Loucy (cell line): Measurements from ENCODE around the gene SPATA7.

ENCODE experiments used
- H2AFZ ChIP-seq: fragments of 200-600 bp; sonication (generic); 2 replicates; pipeline ENCODE4 v1.6.0; 2016; ENCODE audit warnings: antibody characterized with exemption, mild to moderate bottlenecking, low read length, moderate library complexity
- H3F3A ChIP-seq: fragments of 200-600 bp; 2 replicates; pipeline ENCODE4 v1.6.0; 2016; ENCODE audit warnings: antibody characterized with exemption, low read depth, mild to moderate bottlenecking
- H3K27me3 ChIP-seq: fragments of 200-600 bp; sonication (generic); 2 replicates; pipeline ENCODE4 v1.6.1; 2014; ENCODE audit warnings: low read length, mild to moderate bottlenecking; ENCODE audit not compliant: insufficient read depth, poor library complexity, severe bottlenecking
- H3K36me3 ChIP-seq: fragments of 200-600 bp; sonication (generic); 2 replicates; pipeline ENCODE4 v1.6.1; 2016; ENCODE audit warnings: low read length; ENCODE audit not compliant: insufficient read depth
- H3K4me1 ChIP-seq: fragments of 200-600 bp; sonication (generic); 2 replicates; pipeline ENCODE4 v1.5.1; 2014; ENCODE audit warnings: low read length, mild to moderate bottlenecking; ENCODE audit not compliant: insufficient read depth, poor library complexity, severe bottlenecking
- H3K4me2 ChIP-seq: fragments of 200-600 bp; sonication (generic); 2 replicates; pipeline ENCODE4 v1.6.0; 2014; ENCODE audit warnings: antibody characterized with exemption, low read length, low read depth, mild to moderate bottlenecking; ENCODE audit not compliant: poor library complexity, severe bottlenecking
- H3K4me3 ChIP-seq: fragments of 200-600 bp; sonication (generic); 2 replicates; pipeline ENCODE4 v1.5.1; 2014; ENCODE audit warnings: low read length, mild to moderate bottlenecking, mixed read lengths; ENCODE audit not compliant: poor library complexity, severe bottlenecking
- H3K79me2 ChIP-seq: fragments of 200-600 bp; sonication (generic); 2 replicates; pipeline ENCODE4 v1.6.1; 2014; ENCODE audit warnings: low read length; ENCODE audit not compliant: insufficient read depth
- H3K9ac ChIP-seq: fragments of 200-600 bp; sonication (generic); 2 replicates; pipeline ENCODE4 v1.6.0; 2014; ENCODE audit warnings: mild to moderate bottlenecking, low read depth, low read length, moderate library complexity; ENCODE audit not compliant: poor library complexity, severe bottlenecking
- H3K9me2 ChIP-seq: fragments of 200-600 bp; sonication (generic); replicated peaks from 2 replicates; pipeline ENCODE4 v1.6.1; 2016; ENCODE audit warnings: low read depth, low read length, mixed read lengths
- H3K9me3 ChIP-seq: fragments of 200-600 bp; sonication (generic); 2 replicates; pipeline ENCODE4 v1.6.1; 2014; ENCODE audit warnings: mild to moderate bottlenecking, antibody characterized with exemption, low read length, low read depth; ENCODE audit not compliant: insufficient read depth
- H4K20me1 ChIP-seq: fragments of 200-600 bp; sonication (generic); 2 replicates; pipeline ENCODE4 v1.6.0; 2014; ENCODE audit warnings: antibody characterized with exemption, low read length, mild to moderate bottlenecking; ENCODE audit not compliant: insufficient read depth, poor library complexity, severe bottlenecking
- EZH2phosphoT487 ChIP-seq: fragments of 200-600 bp; IDR thresholded peaks from 2 replicates; pipeline ENCODE4 v1.6.1; 2018; ENCODE audit warnings: antibody characterized with exemption, mild to moderate bottlenecking, moderate library complexity, borderline replicate concordance
- TF ChIP-seq, protein P1 (sequence below): fragments of 200-600 bp; sonication (generic); conservative IDR thresholded peaks from 2 replicates; pipeline ENCODE4 v1.5.1; 2014; ENCODE audit warnings: mild to moderate bottlenecking, antibody characterized with exemption, low read length

Gene SPATA7

DNA sequence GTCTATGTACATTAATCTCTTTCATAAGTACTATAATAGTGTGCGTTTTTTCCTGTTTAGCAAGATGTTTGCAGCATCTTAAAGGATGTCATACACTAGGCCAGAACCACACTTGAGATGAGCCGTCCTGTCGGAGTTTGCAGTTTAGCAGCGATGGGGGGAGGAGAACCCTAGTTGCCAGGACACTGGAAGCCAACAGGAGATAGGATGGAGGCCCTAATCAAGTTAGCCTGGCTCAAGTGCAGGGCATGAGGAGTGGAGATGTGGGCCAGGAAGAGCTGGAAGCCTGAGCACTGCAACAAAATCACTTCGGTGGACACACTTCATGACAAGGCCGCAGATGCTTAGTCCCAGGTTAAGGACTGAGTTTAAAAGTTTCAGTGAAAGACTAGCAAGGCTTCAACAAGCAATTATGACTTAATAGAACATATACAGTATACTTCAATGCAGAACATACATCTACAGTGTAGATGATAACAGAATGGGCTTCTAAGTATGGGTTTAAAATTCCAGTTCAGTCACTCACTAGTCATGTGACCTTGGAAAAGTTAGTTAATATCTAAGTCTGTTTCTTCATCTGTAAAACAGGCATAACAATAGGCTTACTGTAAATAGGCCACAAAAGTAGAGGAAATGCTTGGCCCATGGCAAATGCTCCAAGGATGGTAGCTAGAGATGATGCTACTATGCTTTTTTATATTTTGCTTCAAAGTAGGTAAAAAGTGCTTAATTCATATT lies 92.2 kb downstream of the SPATA7 start:
- H3F3A ChIP-seq = no peaks in the 10 kb centered on the region
- no peaks in the 10 kb centered on the region for H3K79me2 ChIP-seq
- no peak overlapping the region for H3K4me3 ChIP-seq
- H3K27me3 ChIP-seq = no peaks in the 10 kb centered on the region
- no peak overlapping the region for H2AFZ ChIP-seq
- no peak overlapping the region for H3K9ac ChIP-seq
- H3K9me2 ChIP-seq = no peaks in the 10 kb centered on the region
- H3K4me2 ChIP-seq = no peak overlapping the region
- H3K4me1 ChIP-seq = no peaks in the 10 kb centered on the region
- TF ChIP-seq, protein P1, sequence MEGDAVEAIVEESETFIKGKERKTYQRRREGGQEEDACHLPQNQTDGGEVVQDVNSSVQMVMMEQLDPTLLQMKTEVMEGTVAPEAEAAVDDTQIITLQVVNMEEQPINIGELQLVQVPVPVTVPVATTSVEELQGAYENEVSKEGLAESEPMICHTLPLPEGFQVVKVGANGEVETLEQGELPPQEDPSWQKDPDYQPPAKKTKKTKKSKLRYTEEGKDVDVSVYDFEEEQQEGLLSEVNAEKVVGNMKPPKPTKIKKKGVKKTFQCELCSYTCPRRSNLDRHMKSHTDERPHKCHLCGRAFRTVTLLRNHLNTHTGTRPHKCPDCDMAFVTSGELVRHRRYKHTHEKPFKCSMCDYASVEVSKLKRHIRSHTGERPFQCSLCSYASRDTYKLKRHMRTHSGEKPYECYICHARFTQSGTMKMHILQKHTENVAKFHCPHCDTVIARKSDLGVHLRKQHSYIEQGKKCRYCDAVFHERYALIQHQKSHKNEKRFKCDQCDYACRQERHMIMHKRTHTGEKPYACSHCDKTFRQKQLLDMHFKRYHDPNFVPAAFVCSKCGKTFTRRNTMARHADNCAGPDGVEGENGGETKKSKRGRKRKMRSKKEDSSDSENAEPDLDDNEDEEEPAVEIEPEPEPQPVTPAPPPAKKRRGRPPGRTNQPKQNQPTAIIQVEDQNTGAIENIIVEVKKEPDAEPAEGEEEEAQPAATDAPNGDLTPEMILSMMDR = no peak
- TF ChIP-seq EZH2phosphoT487 = no peak
- no peaks in the 10 kb centered on the region for H4K20me1 ChIP-seq
- H3K36me3 ChIP-seq = no peaks in the 10 kb centered on the region
- H3K9me3 ChIP-seq = no peaks in the 10 kb centered on the region

DNA sequence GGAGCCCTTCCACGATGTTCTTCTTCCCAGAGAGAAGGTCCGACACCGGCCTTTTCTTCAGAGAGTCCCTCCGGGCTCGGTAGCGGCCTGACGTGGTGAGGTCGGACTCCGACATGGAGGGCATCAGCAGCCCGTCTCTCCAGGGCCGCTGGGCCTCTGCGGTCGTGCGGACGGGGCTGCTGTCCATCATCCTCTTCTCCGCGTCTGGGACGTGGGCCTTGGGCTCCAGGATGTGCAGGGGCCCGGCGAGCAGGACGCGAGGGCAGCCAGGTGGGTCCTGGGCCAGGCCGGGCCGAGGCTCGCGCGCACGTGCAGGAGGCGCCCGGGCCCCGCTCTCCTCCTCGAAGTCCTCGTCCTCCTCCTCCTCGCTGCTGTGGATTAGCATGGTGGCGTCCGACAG lies 93.5 kb downstream of the SPATA7 start:
- TF ChIP-seq, protein P1 = no peak
- no peak for TF ChIP-seq EZH2phosphoT487
- Histone ChIP-seq H3K9me2 (no peaks in the 10 kb centered on the region), H3F3A (no peaks in the 10 kb centered on the region), H3K36me3 (no peaks in the 10 kb centered on the region), H3K27me3 (no peaks in the 10 kb centered on the region), H3K4me1 (no peaks in the 10 kb centered on the region), H3K79me2 (no peaks in the 10 kb centered on the region), H3K9me3 (no peaks in the 10 kb centered on the region), H3K9ac (no peak overlapping the region), H4K20me1 (no peaks in the 10 kb centered on the region), H3K4me2 (no peak overlapping the region), H2AFZ (no peak overlapping the region), H3K4me3 (no peak overlapping the region)

DNA sequence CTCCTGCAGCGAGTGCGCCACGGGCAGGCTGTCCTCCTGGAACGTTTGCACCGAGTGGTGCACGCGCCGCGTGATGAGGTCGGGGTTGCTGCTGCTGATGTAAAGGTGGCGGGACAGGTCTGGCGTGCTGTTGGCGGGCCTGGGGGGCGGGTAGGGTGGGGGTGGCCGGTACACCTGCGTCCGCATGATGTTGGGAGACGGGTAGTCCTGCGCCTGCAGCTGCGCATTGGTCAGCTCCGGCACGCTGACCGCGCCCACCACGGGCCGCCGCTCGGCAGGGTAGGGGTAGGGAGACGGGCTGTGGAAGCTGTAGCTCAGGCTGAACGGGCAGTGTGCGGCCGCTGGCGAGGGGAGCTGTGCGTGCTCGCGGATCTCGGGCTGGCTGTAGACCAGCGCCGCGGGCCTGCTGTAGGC lies 94.1 kb downstream of the SPATA7 start:
- H3K4me3 ChIP-seq = no peak overlapping the region
- H3K9me3 ChIP-seq = no peaks in the 10 kb centered on the region
- H3K36me3 ChIP-seq = no peaks in the 10 kb centered on the region
- H3K9ac ChIP-seq = no peak overlapping the region
- H3F3A ChIP-seq = no peaks in the 10 kb centered on the region
- no peaks in the 10 kb centered on the region for H3K79me2 ChIP-seq
- no peak for TF ChIP-seq EZH2phosphoT487
- TF ChIP-seq, protein P1 = no peak
- no peaks in the 10 kb centered on the region for H4K20me1 ChIP-seq
- H3K4me1 ChIP-seq = no peaks in the 10 kb centered on the region
- no peaks in the 10 kb centered on the region for H3K9me2 ChIP-seq
- no peaks in the 10 kb centered on the region for H3K27me3 ChIP-seq
- H3K4me2 ChIP-seq = no peak overlapping the region
- no peak overlapping the region for H2AFZ ChIP-seq
